ENCODE measurements around the gene ATXN3.
"Not testable (repeated sequence)": the region's sequence is repeated elsewhere in the genome, so short reads cannot be mapped to it uniquely, and the experiment has no call there.

ATXN3 gene

GRCh38 chr14:92074555-92074954 lies 31.8 kb downstream of the ATXN3 start:
- DNase-seq (ENCODE audit: low read depth, low spot score), result no peak

GRCh38 chr14:92058006-92058917 lies 48.1 kb downstream of the ATXN3 start:
- DNase-seq (ENCODE audit: low read depth, low spot score), result no peak

- no peak for DNase-seq (ENCODE audit: low read depth, low spot score)
Measured at GRCh38 chr14:92049781-92050180, 56.6 kb downstream of the ATXN3 start.

- DNase-seq (ENCODE audit: low read depth, low spot score), result not testable (repeated sequence)
Measured at GRCh38 chr14:92049221-92049620, 57.2 kb downstream of the ATXN3 start.

GRCh38 chr14:92045904-92046303 lies 60.5 kb downstream of the ATXN3 start:
- DNase-seq (ENCODE audit: low read depth, low spot score), result not testable (repeated sequence)

- not testable (repeated sequence) for DNase-seq (ENCODE audit: low read depth, low spot score)
Measured at GRCh38 chr14:92041766-92042165, 64.6 kb downstream of the ATXN3 start.

- no peak for DNase-seq (ENCODE audit: low read depth, low spot score)
Measured at GRCh38 chr14:92041203-92041602, 65.2 kb downstream of the ATXN3 start.

GRCh38 chr14:92040431-92041051 lies 65.8 kb downstream of the ATXN3 start:
- DNase-seq (ENCODE audit: low read depth, low spot score), result no peak

- peak; percentile 74 for DNase-seq (ENCODE audit: low read depth, low spot score)
Measured at GRCh38 chr14:92039719-92040430, 66.5 kb downstream of the ATXN3 start, which contains the start of gene TRIP11. Gene TRIP11, minus strand, starts transcription at chr14:92040059. Its CDS starts 374 bp downstream, at chr14:92039685.

- DNase-seq (ENCODE audit: low read depth, low spot score), result peak; percentile 88
Measured at GRCh38 chr14:92039063-92039718, 67.2 kb downstream of the ATXN3 start.

GRCh38 chr14:92037989-92038388 lies 68.4 kb downstream of the ATXN3 start:
- DNase-seq (ENCODE audit: low read depth, low spot score), result no peak

GRCh38 chr14:92035890-92036289 lies 70.5 kb downstream of the ATXN3 start:
- no peak for DNase-seq (ENCODE audit: low read depth, low spot score)

- no peak for DNase-seq (ENCODE audit: low read depth, low spot score)
Measured at GRCh38 chr14:92033906-92034687, 72.3 kb downstream of the ATXN3 start.

- DNase-seq (ENCODE audit: low read depth, low spot score), result no peak
Measured at GRCh38 chr14:92033433-92033832, 72.9 kb downstream of the ATXN3 start.

GRCh38 chr14:92026548-92027190 lies 79.7 kb downstream of the ATXN3 start:
- no peak for DNase-seq (ENCODE audit: low read depth, low spot score)

- DNase-seq (ENCODE audit: low read depth, low spot score), result no peak
Measured at GRCh38 chr14:92022036-92022435, 84.3 kb downstream of the ATXN3 start.

- no peak for DNase-seq (ENCODE audit: low read depth, low spot score)
Measured at GRCh38 chr14:92021523-92021922, 84.9 kb downstream of the ATXN3 start.

- DNase-seq (ENCODE audit: low read depth, low spot score), result no peak
Measured at GRCh38 chr14:92014040-92014439, 92.3 kb downstream of the ATXN3 start.

GRCh38 chr14:92012121-92012748 lies 94.1 kb downstream of the ATXN3 start:
- DNase-seq (ENCODE audit: low read depth, low spot score), result no peak

GRCh38 chr14:92010644-92011043 lies 95.7 kb downstream of the ATXN3 start:
- no peak for DNase-seq (ENCODE audit: low read depth, low spot score)

Measured in iPS DF 19.7 (cell line).